ENCODE measurements around the gene ALX3.
A peak's percentile ranks its signal among the peaks of the same experiment; 100 is the strongest.

ALX3 gene

DNA sequence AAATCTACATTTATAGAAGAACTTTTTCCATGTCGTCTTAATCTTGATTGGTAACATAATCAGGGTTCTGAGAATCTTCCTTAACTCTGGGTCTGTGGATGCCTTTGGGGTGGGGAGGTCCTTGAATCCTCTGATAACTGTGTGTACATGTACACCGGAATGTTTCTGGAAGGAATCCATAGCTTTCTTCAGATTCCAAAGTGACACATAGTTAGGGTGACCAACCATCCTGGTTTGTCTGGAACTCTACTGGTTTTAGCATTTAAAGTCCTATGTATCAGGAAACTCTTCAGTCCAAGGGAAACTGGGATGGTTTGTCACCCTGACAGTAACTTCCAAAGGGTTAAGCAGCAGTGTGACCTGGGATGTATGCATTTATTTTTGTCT lies 19.2 kb downstream of the ALX3 start:
- FAIRE-seq, result no peak

DNA sequence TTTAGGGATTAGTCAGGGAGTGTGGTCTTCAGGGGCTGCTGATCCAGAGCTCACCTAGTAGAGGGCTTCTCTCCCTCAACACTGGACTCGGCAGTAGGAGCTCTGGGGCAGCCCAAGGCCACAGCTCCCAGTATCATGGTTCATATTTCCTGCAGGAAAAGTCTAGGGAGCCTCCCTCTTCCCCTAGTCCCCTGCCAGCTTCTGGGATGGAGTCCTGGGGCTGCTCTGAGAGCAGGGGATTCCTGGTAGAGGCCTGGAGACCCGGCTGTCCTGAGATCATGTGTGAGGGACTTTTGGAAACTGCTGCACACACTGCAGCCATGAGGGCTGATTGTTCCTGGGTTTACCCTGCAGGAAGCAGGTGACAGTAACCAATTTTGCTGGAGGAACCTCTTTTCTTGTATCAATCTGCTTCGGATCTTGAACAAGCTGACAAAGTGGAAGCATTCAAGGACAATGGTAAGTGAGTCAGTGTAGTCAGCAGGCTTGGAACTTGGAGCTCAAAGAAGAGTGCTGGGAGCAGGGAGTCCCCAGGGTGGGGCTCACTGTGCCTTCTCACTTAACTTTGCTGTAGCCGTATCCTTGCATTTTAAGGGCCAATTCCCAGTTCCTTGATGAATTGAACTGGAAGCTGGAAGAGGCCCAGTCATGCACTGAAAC lies 19.7 kb downstream of the ALX3 start:
- FAIRE-seq (no peak), DNase-seq (ENCODE audit: insufficient read length) (no peak)
- TF ChIP-seq TAF1 (IDR thresholded peaks at IDR 0.05; ENCODE audit: borderline replicate concordance, low read depth, low read length) (no peak), POLR2AphosphoS5 (IDR thresholded peaks at IDR 0.05; ENCODE audit: low read depth, low read length) (no peak), POLR2A (IDR thresholded peaks at IDR 0.05; ENCODE audit: low read depth, low read length) (no peak)

More for the DNA sequence above, 19.2 kb downstream of the ALX3 start:
- no peak for DNase-seq (ENCODE audit: insufficient read length)
- TF ChIP-seq POLR2AphosphoS5 (IDR thresholded peaks at IDR 0.05; ENCODE audit: low read depth, low read length) (no peak), POLR2A (IDR thresholded peaks at IDR 0.05; ENCODE audit: low read depth, low read length) (no peak), TAF1 (IDR thresholded peaks at IDR 0.05; ENCODE audit: borderline replicate concordance, low read depth, low read length) (no peak)

DNA sequence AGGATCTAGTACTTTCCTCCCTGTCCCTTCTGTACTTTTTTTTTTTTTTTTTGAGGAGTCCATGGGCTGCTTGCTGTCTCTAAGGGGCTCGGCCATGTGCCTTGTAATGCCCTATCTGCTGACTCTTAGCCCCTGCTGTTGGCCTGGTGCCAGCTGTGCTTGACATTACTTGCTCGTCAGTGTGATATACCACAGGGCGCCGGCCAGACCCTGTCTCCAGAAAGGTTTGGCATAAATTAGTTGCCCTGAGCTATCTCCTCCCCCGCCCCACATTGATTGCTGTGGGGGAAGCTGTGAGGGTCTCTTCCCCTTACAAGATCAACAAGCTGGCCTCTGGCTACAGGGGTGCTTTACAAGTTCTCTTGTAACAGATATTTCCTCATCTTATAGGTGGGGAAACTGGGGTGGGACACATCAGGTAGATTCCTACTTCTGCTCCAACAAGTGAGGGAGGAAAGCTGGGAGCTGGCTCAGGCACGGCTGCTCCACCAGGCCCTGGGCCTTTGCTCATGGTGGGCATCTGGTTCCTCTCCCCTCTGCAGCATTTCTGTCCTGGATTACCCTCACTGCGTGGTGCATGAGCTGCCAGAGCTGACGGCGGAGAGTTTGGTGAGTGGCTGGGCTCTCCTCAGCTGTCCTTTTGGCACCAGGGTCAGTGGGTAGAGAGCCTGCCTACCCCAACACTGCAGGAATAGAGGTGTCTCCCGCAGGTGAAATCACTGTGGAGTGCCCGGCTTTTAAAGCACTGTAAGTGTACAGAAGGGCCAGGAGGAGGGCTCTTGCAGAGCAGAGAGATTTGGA lies 20.5 kb downstream of the ALX3 start:
- DNase-seq (ENCODE audit: insufficient read length) (no peak), FAIRE-seq (no peak)
- no peak for TF ChIP-seq POLR2AphosphoS5 (IDR thresholded peaks at IDR 0.05; ENCODE audit: low read depth, low read length)
- TF ChIP-seq POLR2A (IDR thresholded peaks at IDR 0.05; ENCODE audit: low read depth, low read length), result no peak
- TF ChIP-seq TAF1 (IDR thresholded peaks at IDR 0.05; ENCODE audit: borderline replicate concordance, low read depth, low read length), result no peak

DNA sequence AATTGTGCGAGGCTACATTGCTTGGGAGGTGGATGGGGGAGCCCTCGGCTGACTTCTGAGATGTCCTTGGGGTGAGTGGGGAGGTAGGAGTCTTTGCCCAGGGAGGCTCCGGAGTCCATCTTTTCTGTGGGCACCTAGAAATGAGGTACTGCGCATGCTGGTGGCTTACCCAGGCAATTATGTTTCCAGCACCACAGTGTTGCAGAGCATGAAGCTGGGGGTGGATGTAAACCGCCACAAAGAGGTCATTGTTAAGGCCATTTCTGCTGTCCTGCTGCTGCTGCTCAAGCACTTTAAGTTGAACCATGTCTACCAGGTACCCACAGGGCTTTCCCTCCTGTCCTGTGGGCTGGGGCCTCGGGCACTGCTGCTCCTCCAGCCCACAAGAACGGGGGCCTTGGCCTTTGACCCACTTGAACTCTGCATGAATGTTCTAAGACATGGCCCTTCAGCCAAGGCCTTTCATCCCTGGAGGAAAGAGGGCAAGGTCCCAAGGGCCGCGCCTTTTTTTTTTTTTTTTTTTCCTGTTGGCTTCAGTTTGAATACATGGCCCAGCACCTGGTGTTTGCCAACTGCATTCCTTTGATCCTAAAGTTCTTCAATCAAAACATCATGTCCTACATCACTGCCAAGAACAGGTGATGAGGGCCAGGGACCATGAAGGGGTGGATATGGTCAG lies 21.4 kb downstream of the ALX3 start:
- no peak for TF ChIP-seq POLR2AphosphoS5 (IDR thresholded peaks at IDR 0.05; ENCODE audit: low read depth, low read length)
- TF ChIP-seq TAF1 (IDR thresholded peaks at IDR 0.05; ENCODE audit: borderline replicate concordance, low read depth, low read length), result no peak
- TF ChIP-seq POLR2A (IDR thresholded peaks at IDR 0.05; ENCODE audit: low read depth, low read length), result no peak
- DNase-seq (ENCODE audit: insufficient read length) (no peak), FAIRE-seq (no peak)

DNA sequence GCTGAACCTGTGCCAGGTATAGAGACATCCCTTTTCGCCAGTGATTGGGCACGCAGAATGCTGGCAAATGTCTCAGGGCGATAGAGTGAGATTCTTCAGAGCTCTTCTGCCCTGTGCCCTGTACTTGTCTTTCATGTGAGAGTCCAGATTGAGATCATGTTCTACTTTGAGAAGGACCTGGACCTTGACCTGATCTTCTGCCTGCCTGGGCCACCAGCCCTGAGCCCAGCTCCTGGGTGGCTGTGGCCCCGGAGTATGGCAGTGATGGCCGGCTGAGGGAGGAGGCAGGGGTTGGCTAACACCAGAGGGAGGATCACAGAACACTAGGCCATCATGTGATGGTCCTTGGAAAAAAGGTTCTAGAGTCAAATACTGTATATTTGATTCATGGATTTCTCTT lies 22.2 kb downstream of the ALX3 start:
- DNase-seq (ENCODE audit: insufficient read length) (no peak), FAIRE-seq (no peak)
- no peak for TF ChIP-seq POLR2AphosphoS5 (IDR thresholded peaks at IDR 0.05; ENCODE audit: low read depth, low read length)
- no peak for TF ChIP-seq POLR2A (IDR thresholded peaks at IDR 0.05; ENCODE audit: low read depth, low read length)
- TF ChIP-seq TAF1 (IDR thresholded peaks at IDR 0.05; ENCODE audit: borderline replicate concordance, low read depth, low read length), result no peak

DNA sequence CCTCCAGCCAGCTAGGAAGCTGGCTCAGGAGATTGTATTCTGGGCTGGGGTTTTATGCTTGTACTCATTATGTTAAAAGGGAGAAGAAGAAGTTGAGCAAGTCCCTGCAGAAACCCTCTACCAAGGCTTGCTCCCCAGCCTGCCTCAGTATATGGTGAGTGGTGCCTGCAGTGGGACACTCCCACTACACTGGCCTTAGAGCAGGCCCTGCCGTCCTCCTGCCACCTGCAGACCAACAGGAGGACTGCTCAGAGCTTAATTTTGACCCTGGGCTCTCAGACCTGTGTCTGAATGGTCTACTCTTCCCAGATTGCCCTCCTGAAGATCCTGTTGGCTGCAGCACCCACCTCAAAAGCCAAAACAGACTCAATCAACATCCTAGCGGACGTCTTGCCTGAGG lies 23.0 kb downstream of the ALX3 start:
- DNase-seq (ENCODE audit: insufficient read length) (no peak), FAIRE-seq (no peak)
- TF ChIP-seq TAF1 (IDR thresholded peaks at IDR 0.05; ENCODE audit: borderline replicate concordance, low read depth, low read length) (no peak), POLR2A (IDR thresholded peaks at IDR 0.05; ENCODE audit: low read depth, low read length) (no peak), POLR2AphosphoS5 (IDR thresholded peaks at IDR 0.05; ENCODE audit: low read depth, low read length) (no peak)

DNA sequence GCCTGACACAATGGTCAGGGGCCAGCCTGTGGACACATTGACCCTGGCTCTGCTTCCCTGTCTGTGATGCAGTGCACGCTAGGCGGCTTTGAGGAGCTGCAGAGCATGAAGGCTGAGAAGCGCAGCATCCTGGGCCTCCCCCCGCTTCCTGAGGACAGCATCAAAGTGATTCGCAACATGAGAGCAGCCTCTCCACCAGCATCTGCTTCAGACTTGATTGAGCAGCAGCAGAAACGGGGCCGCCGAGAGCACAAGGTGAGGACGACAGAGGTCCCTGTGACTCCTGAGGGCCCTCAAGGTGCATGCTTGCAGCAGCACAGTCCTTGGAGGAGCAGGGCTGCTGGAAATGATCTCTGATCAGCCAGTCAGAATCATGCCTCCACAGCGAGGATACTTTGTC lies 27.5 kb downstream of the ALX3 start:
- FAIRE-seq (no peak), DNase-seq (ENCODE audit: insufficient read length) (no peak)
- TF ChIP-seq POLR2AphosphoS5 (IDR thresholded peaks at IDR 0.05; ENCODE audit: low read depth, low read length) (no peak), POLR2A (IDR thresholded peaks at IDR 0.05; ENCODE audit: low read depth, low read length) (no peak), TAF1 (IDR thresholded peaks at IDR 0.05; ENCODE audit: borderline replicate concordance, low read depth, low read length) (no peak)

DNA sequence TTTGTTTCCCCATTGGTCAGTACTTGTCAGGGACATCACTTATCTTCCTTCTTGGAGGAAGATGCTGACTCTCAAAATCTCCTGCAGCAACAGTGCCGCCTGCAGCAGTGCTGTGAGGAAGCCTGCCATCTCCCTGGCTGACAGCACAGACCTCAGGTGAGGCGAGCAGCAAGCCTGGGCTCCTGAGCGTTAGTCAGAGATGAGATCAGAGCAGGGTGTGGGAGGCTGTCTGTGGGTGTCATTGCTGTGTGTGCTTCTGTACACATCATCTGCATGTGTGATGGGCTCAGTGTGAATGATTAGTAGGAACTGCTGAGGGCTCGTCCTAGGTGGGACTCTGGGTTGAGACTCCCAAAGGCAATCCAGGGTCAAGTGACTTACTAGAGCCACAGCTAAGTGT lies 29.9 kb downstream of the ALX3 start:
- DNase-seq (ENCODE audit: insufficient read length) (no peak), FAIRE-seq (no peak)
- TF ChIP-seq POLR2A (IDR thresholded peaks at IDR 0.05; ENCODE audit: low read depth, low read length) (0 out of 2 replicates have a peak, but pooled peaks have one; percentile 19), POLR2AphosphoS5 (IDR thresholded peaks at IDR 0.05; ENCODE audit: low read depth, low read length) (no peak)

DNA sequence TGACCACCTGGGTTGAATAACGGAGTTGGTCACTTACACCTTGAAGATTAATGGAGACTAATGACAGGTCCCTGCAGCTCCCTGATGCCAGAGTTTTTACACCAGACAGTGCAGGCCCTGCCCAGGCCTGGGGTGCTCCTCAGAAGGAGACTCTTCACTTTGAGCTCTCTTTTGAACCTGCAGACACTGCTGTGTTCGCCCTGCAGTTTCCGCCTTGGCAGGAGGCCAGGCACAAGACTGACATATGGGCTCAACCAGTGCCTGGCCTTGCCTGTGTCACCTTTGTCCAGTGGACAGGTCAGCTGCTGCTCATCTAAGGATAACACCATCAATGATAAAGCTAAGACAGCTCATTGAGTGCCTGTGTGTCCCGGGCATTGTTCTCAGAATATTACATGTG lies 30.8 kb downstream of the ALX3 start:
- FAIRE-seq, result no peak
- DNase-seq (ENCODE audit: insufficient read length), result no peak
- TF ChIP-seq TAF1 (IDR thresholded peaks at IDR 0.05; ENCODE audit: borderline replicate concordance, low read depth, low read length) (no peak), POLR2AphosphoS5 (IDR thresholded peaks at IDR 0.05; ENCODE audit: low read depth, low read length) (no peak), POLR2A (IDR thresholded peaks at IDR 0.05; ENCODE audit: low read depth, low read length) (no peak)

DNA sequence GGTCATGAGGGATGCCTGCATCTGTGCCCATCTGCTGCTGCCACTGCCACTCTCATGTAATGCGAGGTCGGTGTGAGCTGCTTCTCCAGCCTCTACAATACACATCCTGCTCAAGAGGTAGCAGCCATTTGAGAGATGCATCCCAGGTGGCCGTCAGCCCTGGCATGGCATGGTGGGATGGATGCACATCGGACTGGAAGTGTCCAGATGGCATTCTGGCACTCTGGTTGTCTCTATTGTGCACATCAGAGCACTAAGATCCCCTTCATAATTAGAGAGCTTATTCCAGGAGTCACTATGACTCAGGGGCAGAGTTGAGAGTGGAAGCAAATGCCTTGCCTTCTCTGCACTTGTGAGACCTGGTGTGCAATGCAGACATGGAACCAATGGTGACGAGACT lies 32.2 kb downstream of the ALX3 start:
- FAIRE-seq, result no peak
- TF ChIP-seq POLR2AphosphoS5 (IDR thresholded peaks at IDR 0.05; ENCODE audit: low read depth, low read length) (no peak), TAF1 (IDR thresholded peaks at IDR 0.05; ENCODE audit: borderline replicate concordance, low read depth, low read length) (no peak), POLR2A (IDR thresholded peaks at IDR 0.05; ENCODE audit: low read depth, low read length) (no peak)
- DNase-seq (ENCODE audit: insufficient read length), result no peak

DNA sequence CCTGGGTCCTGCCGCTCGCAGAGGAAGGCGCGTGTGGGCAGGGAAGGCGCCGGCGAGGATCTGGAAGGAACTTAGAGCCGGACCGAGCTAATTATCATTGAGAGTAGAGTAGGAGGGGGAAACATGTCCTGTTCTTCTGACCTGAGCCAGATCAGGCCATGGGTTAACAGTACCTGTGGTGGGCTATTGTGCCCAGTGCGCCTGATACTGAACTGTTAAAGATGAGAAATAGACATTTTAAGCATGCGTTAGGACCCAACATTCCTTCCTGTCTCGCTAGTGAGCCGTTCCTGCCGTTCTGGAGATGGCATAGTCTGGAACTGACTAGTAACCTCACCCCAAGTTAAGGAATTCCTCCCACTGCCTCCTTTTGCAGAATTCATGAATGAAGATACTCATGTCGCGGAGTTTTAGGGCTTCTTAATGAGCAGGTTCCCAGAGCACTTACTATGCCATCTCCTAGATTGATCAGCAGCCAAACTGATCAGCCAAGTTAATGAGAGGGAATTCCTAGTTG lies 35.2 kb downstream of the ALX3 start:
- no peak for FAIRE-seq
- no peak for DNase-seq (ENCODE audit: insufficient read length)
- TF ChIP-seq POLR2AphosphoS5 (IDR thresholded peaks at IDR 0.05; ENCODE audit: low read depth, low read length), result no peak
- no peak for TF ChIP-seq TAF1 (IDR thresholded peaks at IDR 0.05; ENCODE audit: borderline replicate concordance, low read depth, low read length)
- no peak for TF ChIP-seq POLR2A (IDR thresholded peaks at IDR 0.05; ENCODE audit: low read depth, low read length)
